HL-60 (cell line): ENCODE data around the gene LRIG2.

Source experiments
- DNase-seq, 2 experiments: peaks; one replicate each; pipeline ENCODE4 v3.0.0-alpha.2; 2010 to 2020; ENCODE audit warnings: low read depth in 1 of 2, low spot score in 1 of 2
- H3K27ac ChIP-seq: fragments of 250-450 bp; sonication (Bioruptor Pico); replicated peaks from 2 replicates; pipeline ENCODE4 v1.5.1; 2020; ENCODE audit warnings: mild to moderate bottlenecking, moderate library complexity
- H3K27me3 ChIP-seq: fragments of 250-450 bp; sonication (Bioruptor Pico); 2 replicates; pipeline ENCODE4 v1.5.1; 2021; ENCODE audit warnings: mild to moderate bottlenecking, moderate library complexity; ENCODE audit not compliant: insufficient read depth, poor library complexity, severe bottlenecking
- H3K4me3 ChIP-seq: replicated peaks from 2 replicates; pipeline ENCODE4 v1.5.1; 2011; ENCODE audit warnings: mild to moderate bottlenecking, control low read depth, low read length; ENCODE audit not compliant: insufficient read depth
- GABPA ChIP-seq: IDR thresholded peaks from 2 replicates; pipeline ENCODE4 v1.6.1; 2012; ENCODE audit warnings: low read depth
- POLR2AphosphoS5 ChIP-seq: IDR thresholded peaks from 2 replicates; pipeline ENCODE4 v1.6.1; 2012; ENCODE audit warnings: low read depth
- SPI1 ChIP-seq: IDR thresholded peaks from 2 replicates; pipeline ENCODE4 v1.6.1; 2012; ENCODE audit warnings: low read depth, mild to moderate bottlenecking, borderline replicate concordance
- TF ChIP-seq, protein P1 (sequence below): IDR thresholded peaks from one replicate; pipeline ENCODE4 v1.5.1; 2011; ENCODE audit warnings: low read length, control low read depth, inconsistent platforms; ENCODE audit not compliant: insufficient read depth
- TF ChIP-seq, protein P2 (sequence below): IDR thresholded peaks from 2 replicates; pipeline ENCODE4 v1.6.1; 2012; ENCODE audit warnings: low read depth; ENCODE audit not compliant: insufficient replicate concordance

Gene LRIG2

DNA sequence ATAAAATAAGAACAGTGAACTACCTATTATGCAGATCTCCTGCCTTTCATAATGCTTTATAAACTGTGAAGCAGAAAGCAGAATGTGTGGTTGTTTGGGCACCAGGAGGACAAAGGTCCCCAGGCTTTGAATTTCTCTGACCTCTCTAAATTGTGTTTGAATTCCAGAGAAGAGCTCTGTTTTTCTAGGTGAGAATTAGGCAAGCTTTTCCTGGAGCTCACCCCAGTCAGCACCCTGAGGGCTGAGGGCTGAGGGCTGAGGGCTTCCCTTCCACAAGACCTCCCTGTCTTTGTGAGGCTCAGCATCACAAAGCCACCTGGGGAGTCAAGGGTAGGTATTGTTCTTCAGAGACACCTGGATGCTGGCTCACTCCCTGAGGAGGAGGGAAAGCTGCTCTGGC lies 45.5 kb upstream of the LRIG2 start:
- H3K27me3 ChIP-seq, result no peaks in the 10 kb centered on the region
- no peak for DNase-seq
- TF ChIP-seq SPI1, result no peak
- TF ChIP-seq, protein P1, sequence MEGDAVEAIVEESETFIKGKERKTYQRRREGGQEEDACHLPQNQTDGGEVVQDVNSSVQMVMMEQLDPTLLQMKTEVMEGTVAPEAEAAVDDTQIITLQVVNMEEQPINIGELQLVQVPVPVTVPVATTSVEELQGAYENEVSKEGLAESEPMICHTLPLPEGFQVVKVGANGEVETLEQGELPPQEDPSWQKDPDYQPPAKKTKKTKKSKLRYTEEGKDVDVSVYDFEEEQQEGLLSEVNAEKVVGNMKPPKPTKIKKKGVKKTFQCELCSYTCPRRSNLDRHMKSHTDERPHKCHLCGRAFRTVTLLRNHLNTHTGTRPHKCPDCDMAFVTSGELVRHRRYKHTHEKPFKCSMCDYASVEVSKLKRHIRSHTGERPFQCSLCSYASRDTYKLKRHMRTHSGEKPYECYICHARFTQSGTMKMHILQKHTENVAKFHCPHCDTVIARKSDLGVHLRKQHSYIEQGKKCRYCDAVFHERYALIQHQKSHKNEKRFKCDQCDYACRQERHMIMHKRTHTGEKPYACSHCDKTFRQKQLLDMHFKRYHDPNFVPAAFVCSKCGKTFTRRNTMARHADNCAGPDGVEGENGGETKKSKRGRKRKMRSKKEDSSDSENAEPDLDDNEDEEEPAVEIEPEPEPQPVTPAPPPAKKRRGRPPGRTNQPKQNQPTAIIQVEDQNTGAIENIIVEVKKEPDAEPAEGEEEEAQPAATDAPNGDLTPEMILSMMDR, result no peak
- no peak for TF ChIP-seq GABPA
- no peak for TF ChIP-seq POLR2AphosphoS5
- TF ChIP-seq, protein P2, sequence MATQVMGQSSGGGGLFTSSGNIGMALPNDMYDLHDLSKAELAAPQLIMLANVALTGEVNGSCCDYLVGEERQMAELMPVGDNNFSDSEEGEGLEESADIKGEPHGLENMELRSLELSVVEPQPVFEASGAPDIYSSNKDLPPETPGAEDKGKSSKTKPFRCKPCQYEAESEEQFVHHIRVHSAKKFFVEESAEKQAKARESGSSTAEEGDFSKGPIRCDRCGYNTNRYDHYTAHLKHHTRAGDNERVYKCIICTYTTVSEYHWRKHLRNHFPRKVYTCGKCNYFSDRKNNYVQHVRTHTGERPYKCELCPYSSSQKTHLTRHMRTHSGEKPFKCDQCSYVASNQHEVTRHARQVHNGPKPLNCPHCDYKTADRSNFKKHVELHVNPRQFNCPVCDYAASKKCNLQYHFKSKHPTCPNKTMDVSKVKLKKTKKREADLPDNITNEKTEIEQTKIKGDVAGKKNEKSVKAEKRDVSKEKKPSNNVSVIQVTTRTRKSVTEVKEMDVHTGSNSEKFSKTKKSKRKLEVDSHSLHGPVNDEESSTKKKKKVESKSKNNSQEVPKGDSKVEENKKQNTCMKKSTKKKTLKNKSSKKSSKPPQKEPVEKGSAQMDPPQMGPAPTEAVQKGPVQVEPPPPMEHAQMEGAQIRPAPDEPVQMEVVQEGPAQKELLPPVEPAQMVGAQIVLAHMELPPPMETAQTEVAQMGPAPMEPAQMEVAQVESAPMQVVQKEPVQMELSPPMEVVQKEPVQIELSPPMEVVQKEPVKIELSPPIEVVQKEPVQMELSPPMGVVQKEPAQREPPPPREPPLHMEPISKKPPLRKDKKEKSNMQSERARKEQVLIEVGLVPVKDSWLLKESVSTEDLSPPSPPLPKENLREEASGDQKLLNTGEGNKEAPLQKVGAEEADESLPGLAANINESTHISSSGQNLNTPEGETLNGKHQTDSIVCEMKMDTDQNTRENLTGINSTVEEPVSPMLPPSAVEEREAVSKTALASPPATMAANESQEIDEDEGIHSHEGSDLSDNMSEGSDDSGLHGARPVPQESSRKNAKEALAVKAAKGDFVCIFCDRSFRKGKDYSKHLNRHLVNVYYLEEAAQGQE, result no peak
- no peak overlapping the region for H3K4me3 ChIP-seq
- H3K27ac ChIP-seq, result no peak overlapping the region

DNA sequence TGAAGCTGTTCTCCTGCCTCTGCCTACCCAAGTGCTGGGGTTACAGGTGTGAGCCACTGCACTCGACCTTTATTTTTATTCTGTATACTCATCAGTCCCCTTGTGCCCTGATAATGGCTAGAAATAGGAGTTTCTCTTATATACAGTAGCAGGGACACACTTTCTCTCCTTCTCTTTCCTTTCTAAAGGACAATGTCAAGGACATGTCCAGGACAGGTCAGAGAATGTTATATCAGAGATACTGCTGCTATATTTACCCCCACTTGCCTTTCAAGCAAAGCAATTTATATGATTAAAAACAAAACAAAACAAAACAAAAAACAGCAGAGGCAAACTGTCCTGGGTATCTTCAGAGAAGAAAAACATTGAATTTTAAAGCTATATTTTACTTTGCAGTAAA lies 43.2 kb upstream of the LRIG2 start:
- Histone ChIP-seq H3K27ac (no peak overlapping the region), H3K27me3 (no peaks in the 10 kb centered on the region), H3K4me3 (no peak overlapping the region)
- no peak for DNase-seq
- TF ChIP-seq POLR2AphosphoS5, result no peak
- TF ChIP-seq, protein P1, result no peak
- TF ChIP-seq, protein P2, result no peak
- no peak for TF ChIP-seq SPI1
- TF ChIP-seq GABPA, result no peak

GRCh38 chr1:113031171-113031933 lies 41.6 kb upstream of the LRIG2 start:
- H3K4me3 ChIP-seq, result no peak overlapping the region
- H3K27me3 ChIP-seq, result no peaks in the 10 kb centered on the region
- TF ChIP-seq SPI1 (no peak), GABPA (no peak), POLR2AphosphoS5 (no peak)
- TF ChIP-seq, protein P2, result no peak
- TF ChIP-seq, protein P1, result no peak
- H3K27ac ChIP-seq, result no peak overlapping the region
- no peak for DNase-seq
